Heart right ventricle (tissue), 16 donors: ENCODE results near the gene MAML2. TPM values are rescaled to one million over a fixed set of nuclear protein-coding genes. Genes with fewer than 3 reads are reported as not detected.

ENCODE experiments used
- ATAC-seq, 8 donors: fragments of 200-7000 bp; cut with Tn5 transposase; one replicate each; pipeline ENCODE4 v1.9.1; 2020; ENCODE audit warnings: mild to moderate bottlenecking in 8 of 8, moderate library complexity in 8 of 8, moderate number of reproducible peaks in 1 of 8
- DNase-seq, 2 donors: peaks; one replicate each; pipeline ENCODE4 v3.0.0-alpha.2; 2020
- H3K27ac ChIP-seq, 10 donors: fragments of 200-600 bp; sonication (generic) in 2 of 10; one replicate each; pipeline versions ENCODE4 v1.5.0 to v1.8.0; 2020 to 2022; ENCODE audit warnings: mild to moderate bottlenecking in 3 of 10
- H3K27me3 ChIP-seq, 7 donors: fragments of 200-600 bp; one replicate each; pipeline ENCODE4 v1.8.0; 2021 to 2022; ENCODE audit warnings: mild to moderate bottlenecking in 2 of 7
- H3K36me3 ChIP-seq, 9 donors: fragments of 200-600 bp; sonication (generic) in 1 of 9; one replicate each; pipeline versions ENCODE4 v1.5.0 to v1.8.0; 2020 to 2022; ENCODE audit warnings: mild to moderate bottlenecking in 2 of 9
- H3K4me1 ChIP-seq, 9 donors: fragments of 200-600 bp; sonication (generic) in 1 of 9; one replicate each; pipeline versions ENCODE4 v1.5.0 to v1.8.0; 2020 to 2022; ENCODE audit warnings: mild to moderate bottlenecking in 4 of 9
- H3K4me3 ChIP-seq, 10 donors: fragments of 200-600 bp; sonication (generic) in 2 of 10; one replicate each; pipeline versions ENCODE4 v1.5.0 to v1.8.0; 2020 to 2022; ENCODE audit warnings: mild to moderate bottlenecking in 7 of 10, moderate library complexity in 2 of 10
- H3K9me3 ChIP-seq, 11 donors: fragments of 200-600 bp in 10 of 11; sonication (generic) in 2 of 11; one replicate each; pipeline versions ENCODE4 v1.5.0 to v1.8.0; 2013 to 2022; ENCODE audit warnings: mild to moderate bottlenecking in 2 of 11, control low read depth in 1 of 11, moderate library complexity in 1 of 11
- CTCF ChIP-seq, 9 donors: fragments of 200-600 bp; sonication (generic) in 2 of 9; IDR thresholded peaks; one replicate each; pipeline versions ENCODE4 v1.5.0 to v1.8.0; 2021 to 2022; ENCODE audit warnings: antibody characterized with exemption in 9 of 9, mild to moderate bottlenecking in 5 of 9, moderate library complexity in 1 of 9
- WGBS, 2 donors: extraction: QIAGEN DNeasy Blood & Tissue Kit; methylation state at CpG; one replicate each; pipeline ENCODE4 v1.1.7; 2013; ENCODE audit warnings: inconsistent platforms in 1 of 2; 5-methylcytosine and 5-hydroxymethylcytosine counted together
- intact Hi-C, 10 donors: fragments of 100-400 bp; cut with DNase I; formaldehyde crosslinking; loops; one replicate each; pipeline versions ENCODE4 v1.11.1 to v1.14.2; 2022
- polyA plus RNA-seq, 2 donors: library from polyadenylated mRNA; stranded (reverse); fragments of 200-250 nt; gene quantifications; one replicate each; pipeline ENCODE4 v1.2.3, GENCODE V29; 2013
- total RNA-seq, 10 donors: library from RNA; stranded (reverse); fragmentation: NEBNext Ultra II Directional in 3 of 10; extraction: Animal tissue kit (Norgen Biotek cat#: 25700) in 3 of 10; gene quantifications; one replicate each; pipeline versions ENCODE4 v1.2.1 to v1.2.4, GENCODE V29; 2021 to 2023
- donor health status: Arrhythmogenic right ventricular cardiomyopathy.
- donor health status: ischemic (EF 13 %, LVEDD 7.1; RV severe dilation, severe dysfunction).
- donor health status: healthy with polysubstance abuse.
- donor health status: DM: no; HTN: yes; CAD: no.
- donor health status: DM: no; HTN: no; CAD: no.
- donor health status: ischemic (EF 25% LVEDD 6.9; RV normal size, moderate dysfunction).
- donor health status: ischemic (EF 25% LVEDD 5.7; RV mildly dilated, moderate dysfunction).
- donor health status: healthy.
- donor health status: DM: yes; HTN: yes; CAD: no.
- donor health status: Ischemic cardiomyopathy.
- donor health status: ischemic (EF 35%, LVEDD 5.7; RV mildly dilated, moderate dysfunction).
- donor health status: nonischemic (EF 11% LVEDD 7.7; RV severe dilation, severe dysfunction).
- donor health status: DM: yes; HTN: yes; CAD: no.
- donor health status: PGD.
- donor health status: ischemic (EF 29% LVEDD 5.4; RV normal size, mild dysfunction).
- donor health status: nonischemic (EF 23%, LVEDD 6.1; RV moderate dilation, normal function).

Gene MAML2
- total and polyA plus RNA-seq, 12 donors, result 1.3 to 6.1 (median 4.1) TPM

GRCh38 chr11:96365493-96365892, 22.5 kb upstream of the MAML2 start:
- Histone ChIP-seq H3K9me3 (peaks cover 0 to 14% (median 0%) of the 10 kb centered on the region in 11 donors), H3K4me3 (no peak overlapping the region), H3K27ac (no peak overlapping the region), H3K4me1 (no peaks in the 10 kb centered on the region), H3K36me3 (peaks cover 0 to 100% (median 27%) of the 10 kb centered on the region in 9 donors), H3K27me3 (no peaks in the 10 kb centered on the region)
- DNase-seq (no peak), ATAC-seq (no peak)
- no peak for TF ChIP-seq CTCF (IDR thresholded peaks at IDR 0.05)
- WGBS, 2 donors, result 83 to 89% methylated on average over 1 of the region's 1 CpG
- intact Hi-C loops, result no loop called here

- ATAC-seq (no peak), DNase-seq (no peak)
- Histone ChIP-seq H3K27me3 (no peaks in the 10 kb centered on the region), H3K4me1 (no peaks in the 10 kb centered on the region), H3K27ac (no peak overlapping the region), H3K36me3 (peaks cover 0 to 93% (median 22%) of the 10 kb centered on the region in 9 donors), H3K9me3 (no peaks in the 10 kb centered on the region), H3K4me3 (no peak overlapping the region)
- TF ChIP-seq CTCF (IDR thresholded peaks at IDR 0.05), result no peak
- intact Hi-C loops, result no loop called here
- 70 to 72% methylated on average over 2 of the region's 2 CpGs for WGBS, 2 donors
Measured at GRCh38 chr11:96361778-96362177, 18.8 kb upstream of the MAML2 start.

- H3K4me1 ChIP-seq, result no peaks in the 10 kb centered on the region
- H3K27me3 ChIP-seq, result no peaks in the 10 kb centered on the region
- no peak for TF ChIP-seq CTCF (IDR thresholded peaks at IDR 0.05)
- WGBS, 2 donors, result 91 to 93% methylated on average over 3 of the region's 3 CpGs
- ATAC-seq (no peak), DNase-seq (no peak)
- intact Hi-C loops, result loop anchor here in 2 of 10 donors (10.0 kb wide), 2 partner anchors 324 to 524 kb away; no protein-coding TSS in a partner anchor
- no peak overlapping the region for H3K4me3 ChIP-seq
- H3K9me3 ChIP-seq, result no peaks in the 10 kb centered on the region
- peaks cover 0 to 93% (median 25%) of the 10 kb centered on the region in 9 donors for H3K36me3 ChIP-seq
- H3K27ac ChIP-seq, result no peak overlapping the region
Measured at GRCh38 chr11:96358321-96358720, 15.3 kb upstream of the MAML2 start.

GRCh38 chr11:96357794-96358193, 14.8 kb upstream of the MAML2 start:
- intact Hi-C loops, result loop anchor here in 2 of 10 donors (10.0 kb wide), 2 partner anchors 323 to 523 kb away; no protein-coding TSS in a partner anchor
- peaks cover 0 to 93% (median 30%) of the 10 kb centered on the region in 9 donors for H3K36me3 ChIP-seq
- no peaks in the 10 kb centered on the region for H3K9me3 ChIP-seq
- DNase-seq, result no peak
- no peak for ATAC-seq
- H3K4me1 ChIP-seq, result no peaks in the 10 kb centered on the region
- no peak for TF ChIP-seq CTCF (IDR thresholded peaks at IDR 0.05)
- 96 to 98% methylated on average over 1 of the region's 1 CpG for WGBS, 2 donors
- no peak overlapping the region for H3K27ac ChIP-seq
- no peak overlapping the region for H3K4me3 ChIP-seq
- no peaks in the 10 kb centered on the region for H3K27me3 ChIP-seq
